Measurements from ENCODE around the gene TBXA2R. TPM values are rescaled to one million over a fixed set of nuclear protein-coding genes. Genes with fewer than 3 reads are reported as not detected.

The TBXA2R gene
- total and polyA plus RNA-seq, 2 donors (not counting 3 experiments of a cell fraction or from before 2014, with no cell fraction given): 2.4 to 2.9 TPM

- dilution Hi-C loops (cut with MboI; ENCODE audit: extremely low pct_ligation_motif_present, low sequenced_read_pairs) (no loop called here), intact Hi-C loops (cut with micrococcal nuclease) (loop anchor here (10.0 kb wide), 1 partner anchor 83 kb away; the partner anchor contains the start of genes PIP5K1C and TJP3)
- Histone ChIP-seq H3K79me2 (ENCODE audit: control insufficient read depth, insufficient read depth, low read length) (peaks cover 18% of the 10 kb centered on the region), H3K9ac (replicated peaks; ENCODE audit: extremely low read depth, insufficient read depth, low read length) (no peak overlapping the region), H3K36me3 (ENCODE audit: control insufficient read depth in 2 of 2, extremely low read depth in 1 of 2, insufficient read depth in 2 of 2, low read length in 2 of 2) (peaks cover 0 to 23% of the 10 kb centered on the region in 2 experiments), H3K4me2 (ENCODE audit: insufficient read depth, low read length) (no peak overlapping the region), H3K27me3 (ENCODE audit: control insufficient read depth in 2 of 2, insufficient read depth in 2 of 2, low read length in 2 of 2) (no peaks in the 10 kb centered on the region), H3K4me1 (ENCODE audit: control insufficient read depth, extremely low read depth, insufficient read depth, low read length) (peaks cover 12% of the 10 kb centered on the region), H3K27ac (ENCODE audit: insufficient read depth, low read depth, low read length) (no peak overlapping the region), H2AFZ (ENCODE audit: low read depth, low read length) (no peak overlapping the region), H4K20me1 (replicated peaks; ENCODE audit: control insufficient read depth, extremely low read depth, insufficient read depth, low read length) (no peaks in the 10 kb centered on the region), H3K9me3 (replicated peaks; ENCODE audit: control insufficient read depth, insufficient read depth, low read length) (no peaks in the 10 kb centered on the region), H3K4me3 (replicated peaks in 1 of 3; ENCODE audit: insufficient read depth in 1 of 3, low read depth in 1 of 3, low read length in 3 of 3) (no peak overlapping the region), H3K9me1 (replicated peaks; ENCODE audit: control insufficient read depth, extremely low read depth, insufficient read depth, low read length) (no peaks in the 10 kb centered on the region)
- TF ChIP-seq FOS (IDR thresholded peaks at IDR 0.05; ENCODE audit: borderline replicate concordance, insufficient read depth, low read length) (no peak), GATA2 (IDR thresholded peaks at IDR 0.05; ENCODE audit: insufficient read depth, insufficient read length, low read depth, low read length) (no peak), CTCF (IDR thresholded peaks at IDR 0.05; ENCODE audit: extremely low read depth in 1 of 2, insufficient read depth in 1 of 2, low read depth in 1 of 2, low read length in 2 of 2) (no peak), POLR2AphosphoS5 (IDR thresholded peaks at IDR 0.05; ENCODE audit: insufficient read depth, low read depth, low read length) (no peak), POLR2A (IDR thresholded peaks at IDR 0.05; ENCODE audit: low read depth, low read length) (no peak), EZH2 (IDR thresholded peaks at IDR 0.05; ENCODE audit: borderline replicate concordance, low read depth, low read length, severe bottlenecking) (no peak), MAX (IDR thresholded peaks at IDR 0.05; ENCODE audit: insufficient read depth, insufficient read length) (no peak), JUN (IDR thresholded peaks at IDR 0.05; ENCODE audit: borderline replicate concordance, insufficient read depth, insufficient read length, low read depth) (no peak), MYC (IDR thresholded peaks at IDR 0.05; ENCODE audit: low read depth, low read length) (no peak)
- no TSS peak for BruUV-seq (replicated peaks)
- ChIA-PET POLR2A (no interaction called here), CTCF (interaction anchor here (0.6 to 0.9 kb wide), 3 partner anchors 34 to 46 kb away, joined by 3 read pairs; no protein-coding TSS in a partner anchor)
- no peak for FAIRE-seq
- DNase-seq (ENCODE audit: low read depth, low spot score): no peak
These were observed 15.0 kb upstream of the TBXA2R start for GRCh38 chr19:3621689-3622088.

All from endothelial cell of umbilical vein (primary cell).